A549 (cell line): ENCODE data around the gene AIP. TPM values are rescaled to one million over a fixed set of nuclear protein-coding genes. Genes with fewer than 3 reads are reported as not detected.

Source experiments
- BCL3 ChIP-seq: fragments of >200 bp; sonication (Bioruptor Twin); formaldehyde crosslinking; IDR thresholded peaks from 3 replicates; pipeline ENCODE4 v1.6.1; 2016
- CEBPB ChIP-seq, 2 experiments: fragments of >200 bp in 1 of 2; sonication (Bioruptor Twin) in 1 of 2; formaldehyde crosslinking in 1 of 2; IDR thresholded peaks; 2 replicates each; pipeline ENCODE4 v1.6.1; 2012 to 2016
- EHMT2 ChIP-seq: fragments of 200-600 bp; sonication (generic); IDR thresholded peaks from 2 replicates; pipeline ENCODE4 v1.6.1; 2016; ENCODE audit warnings: antibody characterized with exemption, low read depth, mild to moderate bottlenecking, moderate library complexity
- EP300 ChIP-seq, 2 experiments: fragments of >200 bp; sonication (Bioruptor Twin); formaldehyde crosslinking; IDR thresholded peaks; 2 replicates in 1 of 2; 3 replicates in 1 of 2; pipeline ENCODE4 v1.6.1; 2016 to 2017
- ESRRA ChIP-seq: fragments of 150-350 bp; IDR thresholded peaks from 2 replicates; pipeline ENCODE4 v1.6.1; 2014; ENCODE audit warnings: mild to moderate bottlenecking, low read length, borderline replicate concordance
- FOSL2 ChIP-seq, 2 experiments: fragments of 450-650 bp in 1 of 2; fragments of >200 bp in 1 of 2; sonication (Bioruptor Twin) in 1 of 2; formaldehyde crosslinking; IDR thresholded peaks; 2 replicates each; pipeline versions ENCODE4 v1.5.0 to v1.6.1; 2016 to 2020; ENCODE audit warnings: mild to moderate bottlenecking in 1 of 2, moderate library complexity in 1 of 2
- FOXS1 ChIP-seq: fragments of 250-450 bp; sonication (Bioruptor Pico); IDR thresholded peaks from 2 replicates; pipeline ENCODE4 v1.5.0; 2020; ENCODE audit warnings: mild to moderate bottlenecking, moderate library complexity
- HDAC2 ChIP-seq: fragments of 200-600 bp; sonication (generic); IDR thresholded peaks from 2 replicates; pipeline ENCODE4 v1.6.1; 2016
- HEYL ChIP-seq: fragments of 250-450 bp; sonication (Bioruptor Pico); IDR thresholded peaks from 2 replicates; pipeline ENCODE4 v1.8.0; 2021; ENCODE audit warnings: mild to moderate bottlenecking, moderate library complexity
- HOXB13 ChIP-seq: fragments of 250-450 bp; sonication (Bioruptor Pico); IDR thresholded peaks from 2 replicates; pipeline ENCODE4 v1.5.0; 2020; ENCODE audit warnings: low read depth, mild to moderate bottlenecking, moderate library complexity
- HOXB5 ChIP-seq: fragments of 250-450 bp; sonication (Bioruptor Pico); IDR thresholded peaks from 2 replicates; pipeline ENCODE4 v1.5.0; 2020; ENCODE audit warnings: mild to moderate bottlenecking, moderate library complexity
- JUN ChIP-seq, 2 experiments: fragments of >200 bp; sonication (Bioruptor Twin); formaldehyde crosslinking; IDR thresholded peaks; 2 replicates in 1 of 2; 3 replicates in 1 of 2; pipeline ENCODE4 v1.6.1; 2016 to 2017
- JUNB ChIP-seq: fragments of >200 bp; sonication (Bioruptor Twin); formaldehyde crosslinking; IDR thresholded peaks from 2 replicates; pipeline ENCODE4 v1.6.1; 2016
- KDM1A ChIP-seq: fragments of 200-600 bp; sonication (generic); IDR thresholded peaks from 2 replicates; pipeline ENCODE4 v1.6.1; 2016; ENCODE audit warnings: low read depth, mild to moderate bottlenecking
- MYC ChIP-seq: IDR thresholded peaks from 2 replicates; pipeline ENCODE4 v1.6.1; 2012; ENCODE audit warnings: mild to moderate bottlenecking, inconsistent platforms, low read length, improper control_type of control experiment, borderline replicate concordance
- PHF8 ChIP-seq: fragments of 200-600 bp; sonication (generic); IDR thresholded peaks from 2 replicates; pipeline ENCODE4 v1.6.1; 2016; ENCODE audit warnings: low read depth, mild to moderate bottlenecking, antibody characterized with exemption, moderate library complexity, borderline replicate concordance
- POLR2A ChIP-seq: IDR thresholded peaks from 2 replicates; pipeline ENCODE4 v1.6.1; 2012; ENCODE audit warnings: mild to moderate bottlenecking, low read length
- POLR2AphosphoS2 ChIP-seq: conservative IDR thresholded peaks from 2 replicates; pipeline ENCODE4 v1.6.1; 2012; ENCODE audit warnings: low read length, improper control_type of control experiment, inconsistent platforms
- RAD21 ChIP-seq, 2 experiments: fragments of >200 bp in 1 of 2; sonication (Bioruptor Twin) in 1 of 2; formaldehyde crosslinking in 1 of 2; IDR thresholded peaks in 1 of 2; conservative IDR thresholded peaks in 1 of 2; 2 replicates in 1 of 2; 3 replicates in 1 of 2; pipeline ENCODE4 v1.6.1; 2012 to 2018; ENCODE audit warnings: inconsistent platforms in 1 of 2
- SMC3 ChIP-seq: fragments of >200 bp; sonication (Bioruptor Twin); formaldehyde crosslinking; IDR thresholded peaks from 3 replicates; pipeline ENCODE4 v1.6.1; 2018; ENCODE audit warnings: inconsistent platforms
- SREBF2 ChIP-seq: fragments of 450-650 bp; IDR thresholded peaks from 2 replicates; pipeline ENCODE4 v1.6.1; 2014; ENCODE audit warnings: mild to moderate bottlenecking, moderate library complexity
- polyA plus RNA-seq, 4 experiments: library from polyadenylated mRNA; depleted of rRNA in 3 of 4; stranded (reverse); fragments of >200 nt; fragmentation: RNase III in 1 of 4; extraction: RNeasy Plus Mini Kit Qiagen cat#74134 plus additional on column Dnase treatment in 1 of 4; gene quantifications; 2 replicates in 3 of 4; 3 replicates in 1 of 4; pipeline ENCODE4 v1.2.3, GENCODE V29; 2011 to 2017
- TF ChIP-seq, protein P1 (sequence below): fragments of >200 bp; sonication (Bioruptor Twin); formaldehyde crosslinking; IDR thresholded peaks from 3 replicates; pipeline ENCODE4 v1.5.1; 2016
- TF ChIP-seq, protein P2 (sequence below): fragments of 150-350 bp; IDR thresholded peaks from 2 replicates; pipeline ENCODE4 v1.6.1; 2014; ENCODE audit warnings: low read depth, mild to moderate bottlenecking, low read length
- TF ChIP-seq, protein P3 (sequence below): IDR thresholded peaks from 2 replicates; pipeline ENCODE4 v1.6.1; 2012; ENCODE audit warnings: low read depth, borderline replicate concordance
- TF ChIP-seq, protein P4 (sequence below): fragments of >200 bp; sonication (Bioruptor Twin); formaldehyde crosslinking; IDR thresholded peaks from 2 replicates; pipeline ENCODE4 v1.6.1; 2016

The AIP gene
- polyA plus RNA-seq, 2 of the 4 experiments (the other 2 are of a cell fraction), result 50.8 to 68.8 TPM

- TF ChIP-seq MYC (no peak; the same call in 1 of the 2 replicates), POLR2A (peak; percentile 33), SMC3 (no peak), JUN (IDR thresholded peaks at IDR 0.05) (no peak; a peak in 2 of 5 replicates), HEYL (no peak), EHMT2 (no peak), HOXB5 (no peak), KDM1A (no peak), JUNB (no peak), ESRRA (no peak), PHF8 (peak; percentile 54), BCL3 (no peak), HDAC2 (peak; percentile 82; the same call in 1 of the 2 replicates), HOXB13 (no peak), POLR2AphosphoS2 (no peak), EP300 (IDR thresholded peaks at IDR 0.05) (no peak), SREBF2 (no peak), FOSL2 (IDR thresholded peaks at IDR 0.05) (no peak), FOSL2 (CRISPR knock-in tag; IDR thresholded peaks at IDR 0.05) (0 out of 2 replicates have a peak, but pooled peaks have one; percentile 6), CEBPB (IDR thresholded peaks at IDR 0.05) (no peak), FOXS1 (CRISPR knock-in tag) (no peak), RAD21 (conservative IDR thresholded peaks at IDR 0.05 in 1 of 2, IDR thresholded peaks at IDR 0.05 in 1 of 2) (no peak)
- TF ChIP-seq, protein P1, sequence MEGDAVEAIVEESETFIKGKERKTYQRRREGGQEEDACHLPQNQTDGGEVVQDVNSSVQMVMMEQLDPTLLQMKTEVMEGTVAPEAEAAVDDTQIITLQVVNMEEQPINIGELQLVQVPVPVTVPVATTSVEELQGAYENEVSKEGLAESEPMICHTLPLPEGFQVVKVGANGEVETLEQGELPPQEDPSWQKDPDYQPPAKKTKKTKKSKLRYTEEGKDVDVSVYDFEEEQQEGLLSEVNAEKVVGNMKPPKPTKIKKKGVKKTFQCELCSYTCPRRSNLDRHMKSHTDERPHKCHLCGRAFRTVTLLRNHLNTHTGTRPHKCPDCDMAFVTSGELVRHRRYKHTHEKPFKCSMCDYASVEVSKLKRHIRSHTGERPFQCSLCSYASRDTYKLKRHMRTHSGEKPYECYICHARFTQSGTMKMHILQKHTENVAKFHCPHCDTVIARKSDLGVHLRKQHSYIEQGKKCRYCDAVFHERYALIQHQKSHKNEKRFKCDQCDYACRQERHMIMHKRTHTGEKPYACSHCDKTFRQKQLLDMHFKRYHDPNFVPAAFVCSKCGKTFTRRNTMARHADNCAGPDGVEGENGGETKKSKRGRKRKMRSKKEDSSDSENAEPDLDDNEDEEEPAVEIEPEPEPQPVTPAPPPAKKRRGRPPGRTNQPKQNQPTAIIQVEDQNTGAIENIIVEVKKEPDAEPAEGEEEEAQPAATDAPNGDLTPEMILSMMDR, result no peak
- TF ChIP-seq, protein P2, sequence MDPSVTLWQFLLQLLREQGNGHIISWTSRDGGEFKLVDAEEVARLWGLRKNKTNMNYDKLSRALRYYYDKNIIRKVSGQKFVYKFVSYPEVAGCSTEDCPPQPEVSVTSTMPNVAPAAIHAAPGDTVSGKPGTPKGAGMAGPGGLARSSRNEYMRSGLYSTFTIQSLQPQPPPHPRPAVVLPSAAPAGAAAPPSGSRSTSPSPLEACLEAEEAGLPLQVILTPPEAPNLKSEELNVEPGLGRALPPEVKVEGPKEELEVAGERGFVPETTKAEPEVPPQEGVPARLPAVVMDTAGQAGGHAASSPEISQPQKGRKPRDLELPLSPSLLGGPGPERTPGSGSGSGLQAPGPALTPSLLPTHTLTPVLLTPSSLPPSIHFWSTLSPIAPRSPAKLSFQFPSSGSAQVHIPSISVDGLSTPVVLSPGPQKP, result no peak
- TF ChIP-seq, protein P3, sequence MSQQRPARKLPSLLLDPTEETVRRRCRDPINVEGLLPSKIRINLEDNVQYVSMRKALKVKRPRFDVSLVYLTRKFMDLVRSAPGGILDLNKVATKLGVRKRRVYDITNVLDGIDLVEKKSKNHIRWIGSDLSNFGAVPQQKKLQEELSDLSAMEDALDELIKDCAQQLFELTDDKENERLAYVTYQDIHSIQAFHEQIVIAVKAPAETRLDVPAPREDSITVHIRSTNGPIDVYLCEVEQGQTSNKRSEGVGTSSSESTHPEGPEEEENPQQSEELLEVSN, result peak; percentile 100
- TF ChIP-seq, protein P4, sequence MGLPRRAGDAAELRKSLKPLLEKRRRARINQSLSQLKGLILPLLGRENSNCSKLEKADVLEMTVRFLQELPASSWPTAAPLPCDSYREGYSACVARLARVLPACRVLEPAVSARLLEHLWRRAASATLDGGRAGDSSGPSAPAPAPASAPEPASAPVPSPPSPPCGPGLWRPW, result no peak
Observed at GRCh38 chr11:67482827-67483798, at the start of gene AIP (continued).
